Measurements from ENCODE around the gene CANX. TPM values are rescaled to one million over a fixed set of nuclear protein-coding genes. Genes with fewer than 3 reads are reported as not detected.

CANX gene
- total RNA-seq, 1 experiment from 2014 or later: 1,434 TPM

DNA sequence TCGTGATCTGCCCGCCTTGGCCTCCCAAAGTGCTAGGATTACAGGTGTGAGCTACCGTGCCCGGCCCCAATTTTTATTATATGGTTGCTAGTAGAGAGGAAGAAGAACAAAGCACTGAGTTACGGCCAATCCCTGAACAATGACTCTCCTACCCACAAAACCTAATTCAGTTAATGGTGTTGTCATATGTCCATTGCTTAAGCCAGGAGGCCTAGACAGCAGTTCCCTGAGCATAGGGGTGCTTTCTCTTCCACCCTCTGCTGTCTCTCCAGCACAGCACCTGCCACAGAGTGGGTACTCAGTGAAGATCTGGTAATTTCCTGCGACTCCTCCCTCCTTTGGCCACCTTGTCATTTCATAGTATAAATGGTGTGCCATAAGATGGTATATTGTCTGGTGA is 73.6 kb downstream of the CANX start:
- no peak for TF ChIP-seq CTCF (IDR thresholded peaks at IDR 0.05; ENCODE audit: unreplicated experiment)
- peaks cover 62% of the 10 kb centered on the region for H3K36me3 Mint-ChIP-seq (ENCODE audit: insufficient read depth, unreplicated experiment)
- DNase-seq: no peak
- CTCF ChIA-PET: no interaction called here
- no peak overlapping the region for H3K4me3 Mint-ChIP-seq (ENCODE audit: low read depth, unreplicated experiment)
- intact Hi-C loops (cut with micrococcal nuclease; ENCODE audit: unreplicated experiment): no loop called here
- no peaks in the 10 kb centered on the region for H3K27me3 Mint-ChIP-seq (ENCODE audit: unreplicated experiment)
- no peaks in the 10 kb centered on the region for H3K4me1 Mint-ChIP-seq (ENCODE audit: low read depth, unreplicated experiment)
- BruUV-seq (replicated peaks): no TSS peak
- H3K27ac Mint-ChIP-seq (ENCODE audit: unreplicated experiment): no peak overlapping the region
- no peaks in the 10 kb centered on the region for H3K9me3 Mint-ChIP-seq (ENCODE audit: low read depth, unreplicated experiment)

DNA sequence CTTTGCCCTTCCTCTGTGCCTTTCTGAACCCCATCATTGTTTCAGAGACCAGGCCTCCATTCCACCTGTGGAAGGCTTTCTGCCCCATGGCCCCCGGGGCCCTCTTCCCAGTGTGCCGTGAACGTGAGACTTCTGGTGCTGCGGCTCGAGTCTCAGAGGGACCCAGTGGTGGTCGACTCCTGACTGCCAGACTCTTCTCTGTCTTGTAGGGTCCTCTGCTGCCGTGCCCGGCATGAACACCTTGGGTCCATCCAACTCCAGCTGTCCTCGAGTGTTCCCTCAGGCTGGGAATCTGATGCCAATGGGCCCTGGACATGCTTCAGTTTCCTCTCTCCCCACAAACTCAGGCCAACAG is 74.9 kb downstream of the CANX start:
- Mint-ChIP-seq H3K36me3 (ENCODE audit: insufficient read depth, unreplicated experiment) (peaks cover 62% of the 10 kb centered on the region), H3K27ac (ENCODE audit: unreplicated experiment) (no peak overlapping the region), H3K9me3 (ENCODE audit: low read depth, unreplicated experiment) (no peaks in the 10 kb centered on the region), H3K4me3 (ENCODE audit: low read depth, unreplicated experiment) (no peak overlapping the region), H3K4me1 (ENCODE audit: low read depth, unreplicated experiment) (no peaks in the 10 kb centered on the region), H3K27me3 (ENCODE audit: unreplicated experiment) (no peaks in the 10 kb centered on the region)
- intact Hi-C loops (cut with micrococcal nuclease; ENCODE audit: unreplicated experiment): no loop called here
- TF ChIP-seq CTCF (IDR thresholded peaks at IDR 0.05; ENCODE audit: unreplicated experiment): no peak
- DNase-seq: no peak
- no TSS peak for BruUV-seq (replicated peaks)
- CTCF ChIA-PET: no interaction called here

DNA sequence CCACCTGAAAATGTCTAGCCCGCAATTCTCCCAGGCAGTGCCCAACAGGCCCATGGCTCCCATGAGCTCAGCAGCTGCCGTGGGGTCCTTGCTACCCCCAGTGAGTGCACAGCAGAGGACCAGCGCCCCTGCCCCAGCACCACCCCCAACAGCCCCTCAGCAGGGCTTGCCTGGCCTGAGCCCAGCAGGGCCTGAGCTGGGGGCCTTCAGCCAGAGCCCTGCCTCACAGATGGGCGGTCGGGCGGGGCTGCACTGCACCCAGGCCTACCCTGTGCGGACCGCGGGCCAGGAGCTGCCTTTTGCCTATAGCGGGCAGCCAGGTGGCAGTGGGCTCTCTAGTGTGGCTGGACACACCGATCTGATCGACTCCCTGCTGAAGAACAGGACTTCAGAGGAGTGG is 75.7 kb downstream of the CANX start:
- CTCF ChIA-PET: interaction anchor here (0.7 to 1.4 kb wide), 2 partner anchors 11 to 62 kb away, joined by 4 read pairs; no protein-coding TSS in a partner anchor
- H3K9me3 Mint-ChIP-seq (ENCODE audit: low read depth, unreplicated experiment): no peaks in the 10 kb centered on the region
- no peak overlapping the region for H3K4me3 Mint-ChIP-seq (ENCODE audit: low read depth, unreplicated experiment)
- no peak overlapping the region for H3K27ac Mint-ChIP-seq (ENCODE audit: unreplicated experiment)
- H3K36me3 Mint-ChIP-seq (ENCODE audit: insufficient read depth, unreplicated experiment): peaks cover 61% of the 10 kb centered on the region
- no TSS peak for BruUV-seq (replicated peaks)
- no peak for TF ChIP-seq CTCF (IDR thresholded peaks at IDR 0.05; ENCODE audit: unreplicated experiment)
- no peaks in the 10 kb centered on the region for H3K4me1 Mint-ChIP-seq (ENCODE audit: low read depth, unreplicated experiment)
- intact Hi-C loops (cut with micrococcal nuclease; ENCODE audit: unreplicated experiment): no loop called here
- H3K27me3 Mint-ChIP-seq (ENCODE audit: unreplicated experiment): no peaks in the 10 kb centered on the region
- no peak for DNase-seq

DNA sequence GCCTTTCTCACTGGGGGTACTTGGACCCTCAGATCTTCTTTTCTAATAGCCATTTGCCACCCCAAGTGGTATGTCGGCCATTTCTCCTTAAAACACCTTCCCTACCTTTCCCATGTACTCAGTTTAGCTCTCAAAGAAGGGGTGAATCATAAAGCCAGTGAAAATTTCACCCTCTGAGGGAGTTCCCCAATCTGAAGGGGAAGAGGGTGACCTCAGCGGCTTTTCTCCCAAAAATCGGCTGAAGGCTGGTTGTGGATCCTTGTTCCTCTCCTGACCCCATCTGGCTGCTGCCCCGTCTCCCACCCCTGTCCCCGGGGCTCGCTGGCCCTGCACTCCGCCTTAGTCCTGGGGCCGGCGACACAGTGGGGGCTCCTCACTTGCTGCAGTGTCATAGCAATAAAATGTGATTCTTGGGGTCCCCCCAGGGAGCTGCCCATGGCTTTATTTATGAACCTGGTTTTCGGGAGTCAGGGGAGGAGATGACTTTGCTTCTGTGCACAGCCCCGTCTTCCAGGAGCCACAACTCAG is 77.7 kb downstream of the CANX start:
- Mint-ChIP-seq H3K4me1 (ENCODE audit: low read depth, unreplicated experiment) (no peaks in the 10 kb centered on the region), H3K9me3 (ENCODE audit: low read depth, unreplicated experiment) (no peaks in the 10 kb centered on the region), H3K4me3 (ENCODE audit: low read depth, unreplicated experiment) (no peak overlapping the region), H3K27ac (ENCODE audit: unreplicated experiment) (no peak overlapping the region), H3K36me3 (ENCODE audit: insufficient read depth, unreplicated experiment) (peaks cover 58% of the 10 kb centered on the region), H3K27me3 (ENCODE audit: unreplicated experiment) (no peaks in the 10 kb centered on the region)
- no peak for TF ChIP-seq CTCF (IDR thresholded peaks at IDR 0.05; ENCODE audit: unreplicated experiment)
- no TSS peak for BruUV-seq (replicated peaks)
- CTCF ChIA-PET: interaction anchor here (0.6 to 1.8 kb wide), 2 partner anchors 9 to 733 kb away, joined by 3 to 13 read pairs; no protein-coding TSS in a partner anchor
- DNase-seq: no peak
- intact Hi-C loops (cut with micrococcal nuclease; ENCODE audit: unreplicated experiment): no loop called here

Measured in Calu3 (cell line).